GM23338 (cell line): ENCODE results near the gene SEPTIN8. TPM values are rescaled to one million over a fixed set of nuclear protein-coding genes. Genes with fewer than 3 reads are reported as not detected.
A peak's percentile ranks its signal among the peaks of the same experiment; 100 is the strongest.

Experiments
- ATAC-seq: fragments of 200-7000 bp; cut with Tn5 transposase; 3 replicates; pipeline ENCODE4 v1.9.1; 2020
- DNase-seq: peaks from one replicate; pipeline ENCODE4 v3.0.0-alpha.2; 2015; ENCODE audit warnings: low spot score
- H2AFZ ChIP-seq: fragments of 200-600 bp; sonication (generic); 2 replicates; pipeline ENCODE4 v1.8.0; 2016; ENCODE audit warnings: antibody characterized with exemption, mild to moderate bottlenecking, moderate library complexity
- H3F3A ChIP-seq: fragments of 200-600 bp; sonication (generic); replicated peaks from 2 replicates; pipeline ENCODE4 v1.8.0; 2017; ENCODE audit warnings: antibody characterized with exemption, mixed run types, low read depth
- H3K27ac ChIP-seq: fragments of 200-600 bp; sonication (generic); 2 replicates; pipeline ENCODE4 v1.6.1; 2016; ENCODE audit warnings: low read depth
- H3K27me3 ChIP-seq: fragments of 200-600 bp; sonication (generic); 2 replicates; pipeline ENCODE4 v1.8.0; 2016; ENCODE audit warnings: mild to moderate bottlenecking, mixed run types, moderate library complexity; ENCODE audit not compliant: insufficient read depth
- H3K36me3 ChIP-seq: fragments of 200-600 bp; sonication (generic); 2 replicates; pipeline ENCODE4 v1.8.0; 2016; ENCODE audit warnings: mild to moderate bottlenecking; ENCODE audit not compliant: insufficient read depth
- H3K4me1 ChIP-seq: fragments of 200-600 bp; sonication (generic); 2 replicates; pipeline ENCODE4 v1.8.0; 2016; ENCODE audit warnings: mild to moderate bottlenecking, moderate library complexity; ENCODE audit not compliant: insufficient read depth
- H3K4me2 ChIP-seq: fragments of 200-600 bp; sonication (generic); 2 replicates; pipeline ENCODE4 v1.7.1; 2017; ENCODE audit warnings: mixed run types
- H3K4me3 ChIP-seq: fragments of 200-600 bp; sonication (generic); 2 replicates; pipeline ENCODE4 v1.6.1; 2016; ENCODE audit warnings: mixed run types
- H3K79me2 ChIP-seq: fragments of 200-600 bp; sonication (generic); replicated peaks from 2 replicates; pipeline ENCODE4 v1.8.0; 2017; ENCODE audit warnings: mild to moderate bottlenecking; ENCODE audit not compliant: insufficient read depth
- H3K9me2 ChIP-seq: fragments of 200-600 bp; sonication (generic); 2 replicates; pipeline ENCODE4 v1.8.0; 2017; ENCODE audit not compliant: insufficient read depth
- H4K20me1 ChIP-seq: fragments of 200-600 bp; sonication (generic); replicated peaks from 2 replicates; pipeline ENCODE4 v1.8.0; 2017; ENCODE audit warnings: mild to moderate bottlenecking; ENCODE audit not compliant: insufficient read depth
- H3K27ac Mint-ChIP-seq: 2 replicates; pipeline ENCODE4 v1.8.0; 2020; ENCODE audit warnings: inconsistent platforms, mild to moderate bottlenecking, moderate library complexity, mixed read lengths
- H3K27me3 Mint-ChIP-seq: 3 replicates; pipeline ENCODE4 v1.8.0; 2022; ENCODE audit warnings: low read depth, mild to moderate bottlenecking, moderate library complexity, mixed read lengths, inconsistent platforms; ENCODE audit not compliant: insufficient read depth, poor library complexity
- H3K36me3 Mint-ChIP-seq: 3 replicates; pipeline ENCODE4 v1.8.0; 2021; ENCODE audit warnings: low read depth, mild to moderate bottlenecking, inconsistent platforms, moderate library complexity, mixed read lengths
- H3K4me1 Mint-ChIP-seq: 3 replicates; pipeline ENCODE4 v1.8.0; 2020; ENCODE audit warnings: mild to moderate bottlenecking, inconsistent platforms, mixed read lengths
- H3K4me3 Mint-ChIP-seq: 3 replicates; pipeline ENCODE4 v1.8.0; 2021; ENCODE audit warnings: moderate library complexity, mild to moderate bottlenecking, inconsistent platforms, mixed read lengths
- H3K9me3 Mint-ChIP-seq: 3 replicates; pipeline ENCODE4 v1.8.0; 2020; ENCODE audit warnings: moderate library complexity, mild to moderate bottlenecking, inconsistent platforms, mixed read lengths
- CREB1 ChIP-seq: fragments of 250-450 bp; sonication (Bioruptor Pico); IDR thresholded peaks from 2 replicates; pipeline ENCODE4 v1.5.0; 2020; ENCODE audit warnings: low read depth, mild to moderate bottlenecking, moderate library complexity
- EZH2 ChIP-seq: fragments of 200-600 bp; sonication (generic); IDR thresholded peaks from one replicate; pipeline ENCODE4 v1.8.0; 2017; ENCODE audit warnings: antibody characterized with exemption, mild to moderate bottlenecking, low read depth; ENCODE audit not compliant: unreplicated experiment
- EZH2phosphoT487 ChIP-seq: fragments of 200-600 bp; sonication (generic); IDR thresholded peaks from one replicate; pipeline ENCODE4 v1.8.1; 2018; ENCODE audit warnings: antibody characterized with exemption; ENCODE audit not compliant: unreplicated experiment
- JUNB ChIP-seq: IDR thresholded peaks from one replicate; pipeline ENCODE4 v1.6.1; 2016; ENCODE audit warnings: antibody characterized with exemption; ENCODE audit not compliant: unreplicated experiment
- NANOG ChIP-seq: IDR thresholded peaks from 2 replicates; pipeline ENCODE4 v1.6.1; 2016; ENCODE audit warnings: antibody characterized with exemption, borderline replicate concordance
- POLR2AphosphoS5 ChIP-seq: IDR thresholded peaks from 2 replicates; pipeline ENCODE4 v1.6.1; 2016; ENCODE audit warnings: antibody characterized with exemption, low read depth
- STAT1 ChIP-seq: IDR thresholded peaks from one replicate; pipeline ENCODE4 v1.6.1; 2016; ENCODE audit warnings: antibody characterized with exemption; ENCODE audit not compliant: unreplicated experiment
- ZNF114 ChIP-seq: fragments of 250-450 bp; sonication (Bioruptor Pico); IDR thresholded peaks from 2 replicates; pipeline ENCODE4 v1.5.0; 2020; ENCODE audit warnings: mild to moderate bottlenecking, moderate library complexity
- polyA plus RNA-seq: library from polyadenylated mRNA; unstranded; fragments of >200 nt; fragmentation: Nextera tagmentation; extraction: Ambion mirVana; gene quantifications from 2 replicates; pipeline ENCODE4 v1.2.1, GENCODE V29; 2016
- total RNA-seq: library from RNA; depleted of rRNA; stranded (reverse); fragments of >200 nt; shearing (Covaris generic); gene quantifications from 2 replicates; pipeline ENCODE4 v1.2.3, GENCODE V29; 2014
- TF ChIP-seq, protein P1 (sequence below): IDR thresholded peaks from one replicate; pipeline ENCODE4 v1.6.1; 2018; ENCODE audit warnings: antibody characterized with exemption; ENCODE audit not compliant: unreplicated experiment
- TF ChIP-seq, protein P2 (sequence below): fragments of 250-450 bp; sonication (Bioruptor Pico); IDR thresholded peaks from 2 replicates; pipeline ENCODE4 v1.5.0; 2020; ENCODE audit warnings: mild to moderate bottlenecking, moderate library complexity
- TF ChIP-seq, protein P3 (sequence below), 2 experiments: fragments of 200-600 bp in 1 of 2; sonication (generic) in 1 of 2; conservative IDR thresholded peaks; 2 replicates each; pipeline versions ENCODE4 v1.5.1 to v1.6.1; 2016 to 2017; ENCODE audit warnings: antibody characterized with exemption in 2 of 2, low read depth in 2 of 2, mild to moderate bottlenecking in 2 of 2, moderate library complexity in 1 of 2
- TF ChIP-seq, protein P4 (sequence below): IDR thresholded peaks from 2 replicates; pipeline ENCODE4 v1.6.1; 2016; ENCODE audit warnings: antibody characterized with exemption

Gene SEPTIN8
- total and polyA plus RNA-seq, 2 experiments from 2014 or later: 8.8 to 45.0 TPM

DNA sequence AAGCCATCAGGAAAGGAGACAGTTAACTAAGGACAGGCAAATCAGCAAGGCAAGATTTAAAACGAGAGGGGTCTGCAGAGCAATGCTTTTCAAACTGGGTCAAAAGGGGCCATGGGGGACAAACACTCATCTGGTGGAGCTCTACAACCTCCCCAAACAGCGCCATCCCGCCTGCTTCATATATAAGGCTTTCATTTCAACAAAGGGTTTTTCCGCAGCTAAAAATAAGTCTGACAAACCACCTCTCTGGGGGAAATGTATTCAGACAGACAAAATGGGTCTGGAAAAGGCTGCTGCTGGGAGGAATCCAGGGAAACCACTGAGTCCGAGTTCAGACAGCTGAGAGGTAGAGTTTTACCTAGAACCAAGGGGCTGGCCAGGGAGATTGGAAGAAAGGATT lies 8.3 kb upstream of the SEPTIN8 start (continued):
- TF ChIP-seq ZNF114 (CRISPR knock-in tag) (no peak), JUNB (no peak), STAT1 (no peak), NANOG (no peak), POLR2AphosphoS5 (no peak)
- TF ChIP-seq, protein P1, sequence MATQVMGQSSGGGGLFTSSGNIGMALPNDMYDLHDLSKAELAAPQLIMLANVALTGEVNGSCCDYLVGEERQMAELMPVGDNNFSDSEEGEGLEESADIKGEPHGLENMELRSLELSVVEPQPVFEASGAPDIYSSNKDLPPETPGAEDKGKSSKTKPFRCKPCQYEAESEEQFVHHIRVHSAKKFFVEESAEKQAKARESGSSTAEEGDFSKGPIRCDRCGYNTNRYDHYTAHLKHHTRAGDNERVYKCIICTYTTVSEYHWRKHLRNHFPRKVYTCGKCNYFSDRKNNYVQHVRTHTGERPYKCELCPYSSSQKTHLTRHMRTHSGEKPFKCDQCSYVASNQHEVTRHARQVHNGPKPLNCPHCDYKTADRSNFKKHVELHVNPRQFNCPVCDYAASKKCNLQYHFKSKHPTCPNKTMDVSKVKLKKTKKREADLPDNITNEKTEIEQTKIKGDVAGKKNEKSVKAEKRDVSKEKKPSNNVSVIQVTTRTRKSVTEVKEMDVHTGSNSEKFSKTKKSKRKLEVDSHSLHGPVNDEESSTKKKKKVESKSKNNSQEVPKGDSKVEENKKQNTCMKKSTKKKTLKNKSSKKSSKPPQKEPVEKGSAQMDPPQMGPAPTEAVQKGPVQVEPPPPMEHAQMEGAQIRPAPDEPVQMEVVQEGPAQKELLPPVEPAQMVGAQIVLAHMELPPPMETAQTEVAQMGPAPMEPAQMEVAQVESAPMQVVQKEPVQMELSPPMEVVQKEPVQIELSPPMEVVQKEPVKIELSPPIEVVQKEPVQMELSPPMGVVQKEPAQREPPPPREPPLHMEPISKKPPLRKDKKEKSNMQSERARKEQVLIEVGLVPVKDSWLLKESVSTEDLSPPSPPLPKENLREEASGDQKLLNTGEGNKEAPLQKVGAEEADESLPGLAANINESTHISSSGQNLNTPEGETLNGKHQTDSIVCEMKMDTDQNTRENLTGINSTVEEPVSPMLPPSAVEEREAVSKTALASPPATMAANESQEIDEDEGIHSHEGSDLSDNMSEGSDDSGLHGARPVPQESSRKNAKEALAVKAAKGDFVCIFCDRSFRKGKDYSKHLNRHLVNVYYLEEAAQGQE: no peak

DNA sequence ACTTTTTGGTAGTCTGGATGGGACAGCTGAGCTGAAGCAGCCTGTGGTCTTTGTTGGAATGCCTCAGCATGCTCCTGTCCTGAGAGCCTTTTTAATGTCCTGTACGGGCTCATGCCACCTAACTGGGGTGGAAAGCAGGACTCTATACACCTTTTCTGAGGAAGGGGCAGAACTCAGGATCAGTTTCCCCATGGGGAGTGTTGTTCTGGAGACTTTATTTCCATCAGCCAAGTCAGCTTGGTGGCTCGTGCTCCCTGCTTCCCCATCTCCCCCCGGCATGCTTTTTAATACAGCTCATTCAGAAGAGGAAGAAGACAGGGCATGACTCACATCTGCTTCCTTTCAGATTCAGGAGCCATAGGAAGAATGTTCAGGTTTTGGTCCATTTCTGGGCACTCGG lies 5.1 kb upstream of the SEPTIN8 start:
- H3K9me2 ChIP-seq: no peaks in the 10 kb centered on the region
- no peaks in the 10 kb centered on the region for H3K9me3 Mint-ChIP-seq
- no peaks in the 10 kb centered on the region for H3F3A ChIP-seq
- no peak overlapping the region for H3K4me3 ChIP-seq
- ATAC-seq (no peak), DNase-seq (no peak)
- H3K27ac Mint-ChIP-seq: no peak overlapping the region
- no peaks in the 10 kb centered on the region for H3K79me2 ChIP-seq
- H3K4me3 Mint-ChIP-seq: no peak overlapping the region
- H3K36me3 ChIP-seq: no peaks in the 10 kb centered on the region
- no peak overlapping the region for H3K27ac ChIP-seq
- no peak overlapping the region for H3K4me2 ChIP-seq
- peaks cover 14% of the 10 kb centered on the region for H3K4me1 Mint-ChIP-seq
- H2AFZ ChIP-seq: peak overlapping the region; percentile 28; the same call in 1 of the 2 replicates
- H3K4me1 ChIP-seq: peaks cover 8% of the 10 kb centered on the region
- peaks cover 19% of the 10 kb centered on the region for H3K27me3 Mint-ChIP-seq
- H3K36me3 Mint-ChIP-seq: no peaks in the 10 kb centered on the region
- no peaks in the 10 kb centered on the region for H4K20me1 ChIP-seq
- peaks cover 53% of the 10 kb centered on the region for H3K27me3 ChIP-seq
- TF ChIP-seq, protein P2, sequence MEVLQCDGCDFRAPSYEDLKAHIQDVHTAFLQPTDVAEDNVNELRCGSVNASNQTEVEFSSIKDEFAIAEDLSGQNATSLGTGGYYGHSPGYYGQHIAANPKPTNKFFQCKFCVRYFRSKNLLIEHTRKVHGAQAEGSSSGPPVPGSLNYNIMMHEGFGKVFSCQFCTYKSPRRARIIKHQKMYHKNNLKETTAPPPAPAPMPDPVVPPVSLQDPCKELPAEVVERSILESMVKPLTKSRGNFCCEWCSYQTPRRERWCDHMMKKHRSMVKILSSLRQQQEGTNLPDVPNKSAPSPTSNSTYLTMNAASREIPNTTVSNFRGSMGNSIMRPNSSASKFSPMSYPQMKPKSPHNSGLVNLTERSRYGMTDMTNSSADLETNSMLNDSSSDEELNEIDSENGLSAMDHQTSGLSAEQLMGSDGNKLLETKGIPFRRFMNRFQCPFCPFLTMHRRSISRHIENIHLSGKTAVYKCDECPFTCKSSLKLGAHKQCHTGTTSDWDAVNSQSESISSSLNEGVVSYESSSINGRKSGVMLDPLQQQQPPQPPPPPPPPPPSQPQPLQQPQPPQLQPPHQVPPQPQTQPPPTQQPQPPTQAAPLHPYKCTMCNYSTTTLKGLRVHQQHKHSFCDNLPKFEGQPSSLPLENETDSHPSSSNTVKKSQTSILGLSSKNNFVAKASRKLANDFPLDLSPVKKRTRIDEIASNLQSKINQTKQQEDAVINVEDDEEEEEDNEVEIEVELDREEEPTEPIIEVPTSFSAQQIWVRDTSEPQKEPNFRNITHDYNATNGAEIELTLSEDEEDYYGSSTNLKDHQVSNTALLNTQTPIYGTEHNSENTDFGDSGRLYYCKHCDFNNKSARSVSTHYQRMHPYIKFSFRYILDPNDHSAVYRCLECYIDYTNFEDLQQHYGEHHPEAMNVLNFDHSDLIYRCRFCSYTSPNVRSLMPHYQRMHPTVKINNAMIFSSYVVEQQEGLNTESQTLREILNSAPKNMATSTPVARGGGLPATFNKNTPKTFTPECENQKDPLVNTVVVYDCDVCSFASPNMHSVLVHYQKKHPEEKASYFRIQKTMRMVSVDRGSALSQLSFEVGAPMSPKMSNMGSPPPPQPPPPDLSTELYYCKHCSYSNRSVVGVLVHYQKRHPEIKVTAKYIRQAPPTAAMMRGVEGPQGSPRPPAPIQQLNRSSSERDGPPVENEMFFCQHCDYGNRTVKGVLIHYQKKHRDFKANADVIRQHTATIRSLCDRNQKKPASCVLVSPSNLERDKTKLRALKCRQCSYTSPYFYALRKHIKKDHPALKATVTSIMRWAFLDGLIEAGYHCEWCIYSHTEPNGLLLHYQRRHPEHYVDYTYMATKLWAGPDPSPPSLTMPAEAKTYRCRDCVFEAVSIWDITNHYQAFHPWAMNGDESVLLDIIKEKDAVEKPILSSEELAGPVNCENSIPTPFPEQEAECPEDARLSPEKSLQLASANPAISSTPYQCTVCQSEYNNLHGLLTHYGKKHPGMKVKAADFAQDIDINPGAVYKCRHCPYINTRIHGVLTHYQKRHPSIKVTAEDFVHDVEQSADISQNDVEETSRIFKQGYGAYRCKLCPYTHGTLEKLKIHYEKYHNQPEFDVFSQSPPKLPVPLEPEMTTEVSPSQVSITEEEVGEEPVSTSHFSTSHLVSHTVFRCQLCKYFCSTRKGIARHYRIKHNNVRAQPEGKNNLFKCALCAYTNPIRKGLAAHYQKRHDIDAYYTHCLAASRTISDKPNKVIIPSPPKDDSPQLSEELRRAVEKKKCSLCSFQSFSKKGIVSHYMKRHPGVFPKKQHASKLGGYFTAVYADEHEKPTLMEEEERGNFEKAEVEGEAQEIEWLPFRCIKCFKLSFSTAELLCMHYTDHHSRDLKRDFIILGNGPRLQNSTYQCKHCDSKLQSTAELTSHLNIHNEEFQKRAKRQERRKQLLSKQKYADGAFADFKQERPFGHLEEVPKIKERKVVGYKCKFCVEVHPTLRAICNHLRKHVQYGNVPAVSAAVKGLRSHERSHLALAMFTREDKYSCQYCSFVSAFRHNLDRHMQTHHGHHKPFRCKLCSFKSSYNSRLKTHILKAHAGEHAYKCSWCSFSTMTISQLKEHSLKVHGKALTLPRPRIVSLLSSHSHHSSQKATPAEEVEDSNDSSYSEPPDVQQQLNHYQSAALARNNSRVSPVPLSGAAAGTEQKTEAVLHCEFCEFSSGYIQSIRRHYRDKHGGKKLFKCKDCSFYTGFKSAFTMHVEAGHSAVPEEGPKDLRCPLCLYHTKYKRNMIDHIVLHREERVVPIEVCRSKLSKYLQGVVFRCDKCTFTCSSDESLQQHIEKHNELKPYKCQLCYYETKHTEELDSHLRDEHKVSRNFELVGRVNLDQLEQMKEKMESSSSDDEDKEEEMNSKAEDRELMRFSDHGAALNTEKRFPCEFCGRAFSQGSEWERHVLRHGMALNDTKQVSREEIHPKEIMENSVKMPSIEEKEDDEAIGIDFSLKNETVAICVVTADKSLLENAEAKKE: no peak
- TF ChIP-seq, protein P3, sequence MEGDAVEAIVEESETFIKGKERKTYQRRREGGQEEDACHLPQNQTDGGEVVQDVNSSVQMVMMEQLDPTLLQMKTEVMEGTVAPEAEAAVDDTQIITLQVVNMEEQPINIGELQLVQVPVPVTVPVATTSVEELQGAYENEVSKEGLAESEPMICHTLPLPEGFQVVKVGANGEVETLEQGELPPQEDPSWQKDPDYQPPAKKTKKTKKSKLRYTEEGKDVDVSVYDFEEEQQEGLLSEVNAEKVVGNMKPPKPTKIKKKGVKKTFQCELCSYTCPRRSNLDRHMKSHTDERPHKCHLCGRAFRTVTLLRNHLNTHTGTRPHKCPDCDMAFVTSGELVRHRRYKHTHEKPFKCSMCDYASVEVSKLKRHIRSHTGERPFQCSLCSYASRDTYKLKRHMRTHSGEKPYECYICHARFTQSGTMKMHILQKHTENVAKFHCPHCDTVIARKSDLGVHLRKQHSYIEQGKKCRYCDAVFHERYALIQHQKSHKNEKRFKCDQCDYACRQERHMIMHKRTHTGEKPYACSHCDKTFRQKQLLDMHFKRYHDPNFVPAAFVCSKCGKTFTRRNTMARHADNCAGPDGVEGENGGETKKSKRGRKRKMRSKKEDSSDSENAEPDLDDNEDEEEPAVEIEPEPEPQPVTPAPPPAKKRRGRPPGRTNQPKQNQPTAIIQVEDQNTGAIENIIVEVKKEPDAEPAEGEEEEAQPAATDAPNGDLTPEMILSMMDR (conservative IDR thresholded peaks at IDR 0.05; ENCODE audit: low read depth in 2 of 2): no peak
- TF ChIP-seq EZH2phosphoT487 (no peak), CREB1 (no peak), STAT1 (no peak), ZNF114 (CRISPR knock-in tag) (no peak), EZH2 (no peak), POLR2AphosphoS5 (no peak)
- TF ChIP-seq, protein P4, sequence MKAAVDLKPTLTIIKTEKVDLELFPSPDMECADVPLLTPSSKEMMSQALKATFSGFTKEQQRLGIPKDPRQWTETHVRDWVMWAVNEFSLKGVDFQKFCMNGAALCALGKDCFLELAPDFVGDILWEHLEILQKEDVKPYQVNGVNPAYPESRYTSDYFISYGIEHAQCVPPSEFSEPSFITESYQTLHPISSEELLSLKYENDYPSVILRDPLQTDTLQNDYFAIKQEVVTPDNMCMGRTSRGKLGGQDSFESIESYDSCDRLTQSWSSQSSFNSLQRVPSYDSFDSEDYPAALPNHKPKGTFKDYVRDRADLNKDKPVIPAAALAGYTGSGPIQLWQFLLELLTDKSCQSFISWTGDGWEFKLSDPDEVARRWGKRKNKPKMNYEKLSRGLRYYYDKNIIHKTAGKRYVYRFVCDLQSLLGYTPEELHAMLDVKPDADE: no peak
